HG03520 (cell line): ENCODE measurements around the gene LHX4.

Source experiments
- ATAC-seq: cut with Tn5 transposase; IDR thresholded peaks from one replicate; pipeline ENCODE4 v1.9.1; 2021; ENCODE audit warnings: mild to moderate bottlenecking, moderate library complexity; ENCODE audit not compliant: unreplicated experiment

The LHX4 gene

DNA sequence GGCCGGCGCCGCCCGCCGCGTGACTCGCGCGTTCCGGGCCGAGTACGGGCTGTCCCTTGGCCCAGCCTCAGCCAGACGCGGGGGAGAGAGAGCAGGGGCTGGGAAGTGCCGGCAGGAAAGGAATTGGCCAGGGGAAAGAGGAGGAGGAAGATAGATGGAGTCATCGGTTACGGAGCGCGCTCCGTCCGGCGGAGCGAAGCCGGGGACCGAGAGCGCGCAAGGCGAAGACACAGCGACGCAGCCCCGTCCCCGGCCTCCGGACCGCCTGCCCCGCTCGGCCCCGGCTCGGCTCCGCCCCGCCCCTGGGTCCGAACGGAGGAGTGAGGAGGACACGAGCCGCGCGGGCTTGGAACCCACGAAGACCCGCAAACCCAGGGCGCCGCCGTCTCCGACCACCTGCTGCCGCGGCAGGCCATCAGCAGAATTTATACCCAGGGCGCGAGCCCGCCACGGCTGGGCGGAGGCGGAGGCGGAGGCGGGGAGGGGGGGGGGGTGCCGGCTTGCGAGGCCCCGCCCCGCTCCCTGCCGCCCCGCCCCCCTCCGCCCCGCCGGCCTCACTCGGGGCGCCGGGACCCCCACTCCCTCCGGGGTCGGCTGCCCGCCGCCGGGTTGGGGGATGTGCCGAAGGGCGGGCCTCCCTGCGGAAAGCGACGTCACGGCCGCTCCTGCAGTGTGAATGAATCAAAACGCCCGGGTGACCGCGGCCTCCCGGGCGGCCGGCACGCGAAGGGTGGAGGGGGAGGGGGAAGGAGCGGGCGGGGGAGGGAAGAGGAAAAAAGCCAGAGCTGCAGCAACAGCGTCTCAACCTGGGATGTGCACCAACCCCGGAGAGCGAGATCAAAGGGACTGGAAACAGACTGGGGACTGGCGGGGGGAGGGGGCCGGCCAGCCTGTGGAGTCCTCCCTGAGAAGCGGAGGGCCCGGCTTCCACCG lies at the start of gene LHX4:
Gene LHX4 (plus strand): TSS at position 782 of the 933 bp plus-strand sequence. CDS start 266 bp downstream, outside the sequence.
- ATAC-seq: no peak

GRCh38 chr1:180181048-180181447 lies 49.0 kb upstream of the LHX4 start:
- ATAC-seq: no peak

DNA sequence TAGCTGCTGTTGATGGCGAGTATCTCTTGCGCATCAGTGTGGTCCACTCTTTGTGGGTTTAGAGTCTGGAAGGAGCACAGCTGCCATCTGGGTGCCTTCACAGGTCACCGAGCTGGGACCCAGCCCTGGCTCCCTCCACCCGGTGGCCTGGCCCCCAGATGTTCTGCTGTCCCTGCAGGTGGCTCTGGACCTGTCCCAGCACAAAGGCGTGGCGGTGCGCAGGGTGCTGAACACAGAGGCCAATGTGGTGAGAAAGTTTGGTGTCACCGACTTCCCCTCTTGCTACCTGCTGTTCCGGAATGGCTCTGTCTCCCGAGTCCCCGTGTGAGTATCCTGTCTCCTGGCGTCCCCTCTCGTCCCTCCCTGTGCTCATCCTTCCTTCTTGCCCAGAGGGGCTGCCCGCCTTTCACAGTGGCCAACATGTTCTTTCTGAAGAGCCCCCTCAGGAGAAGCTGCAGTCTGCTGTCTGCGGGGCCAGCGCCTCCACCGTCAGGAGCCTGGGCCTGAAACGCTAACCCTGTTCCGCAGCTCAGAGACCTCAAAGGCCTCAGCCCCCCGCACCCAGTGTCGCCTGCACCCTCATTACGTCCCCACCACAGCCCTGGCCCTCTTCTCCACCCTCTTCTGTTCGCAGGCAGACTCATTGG lies 47.9 kb upstream of the LHX4 start:
- no peak for ATAC-seq

GRCh38 chr1:180182643-180183311 lies 47.3 kb upstream of the LHX4 start:
- no peak for ATAC-seq

GRCh38 chr1:180183426-180183825 lies 46.6 kb upstream of the LHX4 start:
- ATAC-seq: no peak

- no peak for ATAC-seq
Observed at GRCh38 chr1:180184041-180184440, 46.0 kb upstream of the LHX4 start.

DNA sequence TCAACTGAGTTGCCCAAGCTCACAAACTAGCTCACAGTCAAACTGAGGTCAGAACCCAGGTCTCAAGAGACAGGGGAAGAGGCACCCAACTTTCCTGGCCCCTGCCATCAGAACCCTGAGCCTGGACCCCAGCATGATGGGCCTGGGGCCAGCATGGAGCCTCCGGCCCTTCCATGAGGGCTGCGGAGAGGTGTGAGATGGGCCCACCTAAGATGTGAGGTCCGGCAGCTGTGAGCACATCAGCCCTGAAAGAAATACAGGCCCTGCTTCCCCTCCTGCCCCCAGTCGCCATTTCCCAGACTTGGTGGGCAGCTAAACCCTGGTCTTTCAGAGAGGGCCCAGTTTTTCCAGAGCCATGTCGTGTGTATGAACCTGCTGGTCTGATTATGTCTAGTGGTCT lies 44.8 kb upstream of the LHX4 start:
- no peak for ATAC-seq

GRCh38 chr1:180185971-180186645 lies 44.0 kb upstream of the LHX4 start:
- ATAC-seq: no peak

- no peak for ATAC-seq
Observed at GRCh38 chr1:180186831-180187230, 43.2 kb upstream of the LHX4 start.

DNA sequence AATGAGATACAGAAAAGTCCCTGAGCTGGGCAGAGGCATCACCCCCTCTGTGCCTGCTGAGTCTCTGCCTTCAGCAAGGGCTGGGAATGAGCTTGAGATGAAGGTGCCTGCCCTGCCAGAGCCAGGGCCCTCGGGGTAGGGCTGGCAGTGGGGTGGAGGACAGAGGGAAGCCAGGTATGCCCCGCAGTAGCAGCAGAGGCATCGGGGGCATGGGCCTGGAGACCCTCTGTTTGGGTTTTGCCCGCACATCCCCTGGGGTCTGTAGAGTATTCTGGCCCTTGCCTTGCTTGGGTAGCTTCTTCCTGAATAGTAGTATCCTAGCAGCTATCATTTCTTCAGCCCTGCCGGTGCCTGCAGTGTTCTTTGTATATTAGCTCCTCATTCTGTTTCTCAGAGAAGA lies 42.4 kb upstream of the LHX4 start:
- ATAC-seq: no peak

- ATAC-seq: no peak
Observed at GRCh38 chr1:180188091-180188506, 42.0 kb upstream of the LHX4 start.

DNA sequence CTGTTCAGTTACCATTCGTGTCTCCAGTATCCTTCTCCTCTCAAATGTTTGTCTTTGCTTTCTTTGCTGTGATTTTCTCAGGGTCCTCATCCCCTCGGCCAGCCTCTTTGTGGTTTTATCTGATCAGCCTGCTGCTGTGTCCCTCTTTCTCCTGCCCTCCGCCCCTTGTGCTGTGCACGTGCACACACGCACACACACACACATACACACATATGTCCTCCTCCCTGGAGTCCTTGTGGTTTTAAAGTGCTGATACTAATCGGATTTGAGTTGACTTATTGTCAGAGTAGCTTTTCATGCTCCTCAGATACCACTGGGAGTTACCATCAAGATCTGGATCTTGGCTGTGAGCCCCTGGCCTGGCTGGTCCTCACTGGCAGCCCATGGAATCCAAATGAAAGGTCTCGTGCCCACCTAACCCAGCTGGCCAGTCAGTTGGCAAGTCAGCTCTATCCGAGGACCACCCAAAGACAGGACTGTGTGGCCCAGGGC lies 41.3 kb upstream of the LHX4 start:
- no peak for ATAC-seq

DNA sequence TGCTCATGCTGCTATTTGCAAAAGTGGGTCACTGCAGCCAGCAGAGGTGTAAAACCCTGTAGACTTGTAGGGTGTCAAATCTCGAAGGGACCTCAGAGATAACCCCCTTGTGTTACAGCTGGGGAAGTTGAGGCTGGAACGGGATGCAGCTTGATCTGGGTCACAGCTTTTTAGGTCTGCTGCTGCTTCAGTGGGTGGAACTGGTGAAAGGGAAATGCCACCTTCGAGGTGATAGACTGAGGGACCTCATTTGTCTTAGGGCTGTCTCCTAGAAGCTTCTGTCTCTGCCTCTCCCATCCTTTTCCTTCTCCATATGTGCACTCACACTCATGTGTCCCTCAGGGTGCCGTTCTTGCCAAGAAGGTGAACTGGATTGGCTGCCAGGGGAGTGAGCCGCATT lies 40.0 kb upstream of the LHX4 start:
- no peak for ATAC-seq

DNA sequence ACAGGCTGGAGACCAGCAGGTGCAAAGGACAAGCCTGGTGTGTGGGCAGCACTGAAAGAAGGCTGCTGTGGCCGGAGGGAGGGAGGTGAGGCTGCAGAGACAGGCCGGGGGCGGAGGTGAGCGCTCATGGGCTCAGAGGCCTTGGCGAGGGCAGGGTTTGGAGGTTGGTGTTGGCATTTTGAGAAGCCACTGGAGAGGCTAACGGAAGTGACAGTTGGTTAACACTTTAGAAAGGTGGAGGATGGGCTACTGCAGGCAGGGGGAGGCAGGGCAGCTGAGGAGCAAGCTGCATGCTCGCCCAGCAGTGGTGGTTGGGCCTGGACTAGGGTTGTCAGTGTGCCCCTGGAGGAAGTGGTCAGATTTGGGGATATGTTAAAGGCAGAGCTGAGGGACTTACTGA lies 37.9 kb upstream of the LHX4 start:
- ATAC-seq: no peak

DNA sequence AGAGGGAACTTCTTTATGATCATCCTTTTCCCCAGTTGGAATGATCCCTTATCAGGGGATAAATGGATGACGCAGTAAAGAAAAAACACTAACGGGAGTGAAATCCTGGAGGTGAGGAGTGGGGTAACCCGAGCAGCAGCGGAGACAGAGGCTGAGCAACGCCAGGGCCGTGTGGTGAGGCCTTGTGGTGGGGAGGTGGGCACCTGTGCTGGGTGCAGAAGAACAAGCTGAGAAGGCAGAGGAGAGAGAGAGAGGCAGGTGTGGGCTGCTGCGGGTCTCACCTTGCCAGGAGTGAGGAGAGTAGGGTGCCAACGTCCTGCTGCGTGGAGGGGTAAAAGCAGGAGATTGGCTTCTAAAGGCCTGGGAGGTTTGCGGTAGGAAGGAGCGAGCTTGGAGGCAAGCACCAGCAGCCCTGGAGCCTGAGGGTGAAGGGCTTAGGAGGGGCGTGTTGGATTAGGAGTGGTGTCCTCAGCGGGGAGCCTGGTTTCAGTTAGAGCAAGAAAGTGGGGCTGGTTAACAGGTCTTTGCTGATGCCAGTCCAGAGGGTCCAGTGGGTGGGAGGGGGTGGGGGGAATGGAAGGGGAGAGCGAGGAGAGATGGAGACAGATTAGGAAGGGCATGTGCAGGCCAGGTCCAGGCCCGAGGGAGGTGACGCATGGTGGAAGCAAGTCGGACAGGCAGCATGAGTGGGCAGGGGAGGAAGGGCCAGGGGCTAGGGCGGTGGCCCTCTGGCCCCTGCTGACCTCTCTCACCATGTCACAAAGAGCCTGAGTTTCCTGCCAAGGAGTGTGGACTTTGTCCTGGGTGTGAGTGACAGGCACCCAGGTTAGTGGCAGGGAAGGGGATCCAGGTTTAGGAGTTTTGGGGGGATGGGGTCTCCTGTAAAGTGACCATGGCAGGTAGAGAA lies 36.7 kb upstream of the LHX4 start:
- no peak for ATAC-seq

- ATAC-seq: no peak
Observed at GRCh38 chr1:180194048-180194425, 36.0 kb upstream of the LHX4 start.

GRCh38 chr1:180194546-180195207 lies 35.4 kb upstream of the LHX4 start:
- no peak for ATAC-seq

GRCh38 chr1:180195401-180195800 lies 34.7 kb upstream of the LHX4 start:
- ATAC-seq: no peak

- ATAC-seq: no peak
Observed at GRCh38 chr1:180195916-180196315, 34.1 kb upstream of the LHX4 start.
